Measurements from ENCODE around the gene FSTL3. TPM values are rescaled to one million over a fixed set of nuclear protein-coding genes. Genes with fewer than 3 reads are reported as not detected.

Gene FSTL3
- total and polyA plus RNA-seq, 2 of the 8 experiments (the other 6 are each of a cell fraction or from before 2014, with no cell fraction given) = 8.1 to 11.8 TPM

- TF ChIP-seq, protein P1, sequence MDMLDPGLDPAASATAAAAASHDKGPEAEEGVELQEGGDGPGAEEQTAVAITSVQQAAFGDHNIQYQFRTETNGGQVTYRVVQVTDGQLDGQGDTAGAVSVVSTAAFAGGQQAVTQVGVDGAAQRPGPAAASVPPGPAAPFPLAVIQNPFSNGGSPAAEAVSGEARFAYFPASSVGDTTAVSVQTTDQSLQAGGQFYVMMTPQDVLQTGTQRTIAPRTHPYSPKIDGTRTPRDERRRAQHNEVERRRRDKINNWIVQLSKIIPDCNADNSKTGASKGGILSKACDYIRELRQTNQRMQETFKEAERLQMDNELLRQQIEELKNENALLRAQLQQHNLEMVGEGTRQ (IDR thresholded peaks at IDR 0.05; ENCODE audit: low read length) = no peak
- no peak for TF ChIP-seq BCL11A (IDR thresholded peaks at IDR 0.05; ENCODE audit: low read depth in 2 of 2, low read length in 2 of 2)
- no peak for TF ChIP-seq SP2 (IDR thresholded peaks at IDR 0.05; ENCODE audit: low read length)
- TF ChIP-seq POLR2AphosphoS5 (IDR thresholded peaks at IDR 0.05; ENCODE audit: low read depth, low read length) = no peak
These were observed 19.2 kb upstream of the FSTL3 start (continued) for GRCh38 chr19:656751-657559.
